Subcutaneous preadipocyte (primary cell): ENCODE data around the gene MNAT1. TPM values are rescaled to one million over a fixed set of nuclear protein-coding genes. Genes with fewer than 3 reads are reported as not detected.

Source experiments
- small RNA-seq: library from RNA; depleted of rRNA; stranded (forward); fragments of <200 nt; gene quantifications from one replicate; pipeline ENCODE3, GENCODE V24; 2012
- total RNA-seq: library from RNA; depleted of rRNA; stranded (reverse); fragments of >200 nt; gene quantifications from 2 replicates; pipeline ENCODE4 v1.2.3, GENCODE V29; 2012

MNAT1 gene
- 38.9 and 53.4 TPM in 2 replicates for total RNA-seq

GRCh38 chr14:60734465-60735242 lies at the start of gene MNAT1:
TSS of gene MNAT1 (plus strand) at chr14:60734761. CDS start at chr14:60734863, 102 bp downstream.

GRCh38 chr14:60723907-60724618 lies 10.5 kb upstream of the MNAT1 start, which contains the start of gene SIX4:
TSS of gene SIX4 (minus strand) at chr14:60724351. CDS start at chr14:60724074, 277 bp downstream.

GRCh38 chr14:60980811-60981632 lies 246.5 kb downstream of the MNAT1 start, which contains the start of the genes SLC38A6 and TRMT5:
TSS of gene SLC38A6 (plus strand) at chr14:60981245. CDS start at chr14:60981278, 33 bp downstream.
TSS of gene TRMT5 (minus strand) at chr14:60981079. CDS start at chr14:60980973, 106 bp downstream.

Small RNA genes within 50 kb of the gene (small RNA-seq; reads per million reads assigned to genes)
- not detected for gene RNU6-398P

Other genes starting within 250 kb of the MNAT1 start
- 0.20 TPM in 1 of 2 replicates, not detected in the other for gene C14orf39, start 248.7 kb upstream of the MNAT1 start, total RNA-seq
- not detected in 2 replicates for gene SIX6, start 225.6 kb upstream of the MNAT1 start, total RNA-seq
- 3.3 and 13.1 TPM in 2 replicates for gene SIX1, start 85.3 kb upstream of the MNAT1 start, total RNA-seq
- gene SIX4, start 10.4 kb upstream of the MNAT1 start, total RNA-seq = 3.3 and 10.8 TPM in 2 replicates
- 13.6 and 15.4 TPM in 2 replicates for gene TRMT5, start 246.3 kb downstream of the MNAT1 start, total RNA-seq
- 54.0 and 62.6 TPM in 2 replicates for gene SLC38A6, start 246.5 kb downstream of the MNAT1 start, total RNA-seq